Measurements from ENCODE around the gene ACO1. TPM values are rescaled to one million over a fixed set of nuclear protein-coding genes. Genes with fewer than 3 reads are reported as not detected.

Gene ACO1
- total and polyA plus RNA-seq, 4 donors = 12.5 to 47.1 (median 21.9) TPM

DNA sequence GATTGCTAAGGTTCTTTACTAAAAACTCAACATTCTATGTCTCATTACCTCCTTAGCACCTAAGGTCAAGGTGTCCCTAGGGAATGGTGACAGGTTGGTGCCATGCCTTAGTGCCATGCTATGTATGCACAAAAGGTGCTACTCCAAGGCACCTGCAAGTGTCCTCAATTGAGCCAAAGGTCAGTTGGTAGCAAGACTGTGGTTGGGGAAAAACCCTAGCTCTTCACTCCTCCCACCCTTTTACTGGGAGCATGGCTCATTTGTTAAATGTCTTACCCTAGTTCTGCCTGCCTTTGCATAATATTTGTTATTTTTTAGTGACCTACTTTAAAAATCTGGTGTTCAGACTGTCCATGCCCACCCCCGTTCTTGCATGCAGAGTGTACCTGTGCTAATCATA is 17.0 kb downstream of the ACO1 start:
- no peak overlapping the region for H3K27ac ChIP-seq (ENCODE audit: low read depth in 1 of 2, low read length in 1 of 2)
- DNase-seq = no peak
- ATAC-seq (ENCODE audit: insufficient read depth, low FRiP score) = no peak

DNA sequence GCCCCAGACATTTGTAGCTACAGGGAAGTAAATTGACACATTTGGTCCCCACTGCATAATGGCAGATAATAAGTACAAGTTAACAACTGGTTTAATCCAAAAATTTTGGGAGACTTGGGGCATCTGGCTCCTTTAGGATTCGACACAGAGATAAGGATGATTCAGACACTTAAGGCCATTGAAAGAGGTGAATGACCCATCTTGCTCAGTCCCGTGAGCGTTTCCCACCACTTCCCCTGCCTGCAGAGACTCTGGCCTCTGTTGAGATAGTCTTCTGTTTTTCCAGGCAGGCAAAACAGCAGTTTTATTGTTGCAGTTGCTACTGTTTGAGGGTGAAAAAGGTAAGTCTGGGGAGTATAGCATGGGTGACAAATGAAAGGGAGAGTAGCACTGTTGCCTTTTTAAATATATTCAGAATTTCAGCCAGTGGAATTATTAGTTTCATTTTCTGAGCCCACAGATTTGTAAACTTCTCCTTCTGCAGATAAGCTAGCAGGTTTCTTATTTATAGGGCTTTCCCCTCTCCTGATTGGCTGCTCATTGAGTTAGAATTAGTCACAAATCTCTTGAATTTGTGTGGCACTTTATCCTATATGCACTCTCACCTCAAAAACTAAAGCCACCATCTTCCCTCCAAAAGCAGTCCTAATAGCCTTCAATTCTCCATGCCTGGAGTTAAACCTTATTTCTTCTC is 19.3 kb downstream of the ACO1 start:
- Histone ChIP-seq H3K27ac (ENCODE audit: low read depth in 1 of 2, low read length in 1 of 2) (no peak overlapping the region), H3K4me1 (ENCODE audit: control insufficient read depth in 5 of 5, insufficient read depth in 5 of 5, low read length in 5 of 5) (peaks cover 0 to 12% (median 0%) of the 10 kb centered on the region in 5 donors), H3K9ac (ENCODE audit: insufficient read depth in 1 of 2, low read length in 2 of 2) (no peak overlapping the region), H3K9me3 (ENCODE audit: control insufficient read depth in 4 of 4, insufficient read depth in 3 of 4, low read length in 3 of 4) (peaks cover 0 to 1% (median 0%) of the 10 kb centered on the region in 4 donors), H3K4me3 (no peak overlapping the region), H3K27me3 (ENCODE audit: control insufficient read depth in 3 of 3, insufficient read depth in 3 of 3, low read length in 2 of 3) (no peaks in the 10 kb centered on the region), H3K36me3 (ENCODE audit: control insufficient read depth in 4 of 4, insufficient read depth in 4 of 4, low read length in 4 of 4) (peaks cover 12 to 28% (median 19%) of the 10 kb centered on the region in 4 donors)
- TF ChIP-seq, protein P1, sequence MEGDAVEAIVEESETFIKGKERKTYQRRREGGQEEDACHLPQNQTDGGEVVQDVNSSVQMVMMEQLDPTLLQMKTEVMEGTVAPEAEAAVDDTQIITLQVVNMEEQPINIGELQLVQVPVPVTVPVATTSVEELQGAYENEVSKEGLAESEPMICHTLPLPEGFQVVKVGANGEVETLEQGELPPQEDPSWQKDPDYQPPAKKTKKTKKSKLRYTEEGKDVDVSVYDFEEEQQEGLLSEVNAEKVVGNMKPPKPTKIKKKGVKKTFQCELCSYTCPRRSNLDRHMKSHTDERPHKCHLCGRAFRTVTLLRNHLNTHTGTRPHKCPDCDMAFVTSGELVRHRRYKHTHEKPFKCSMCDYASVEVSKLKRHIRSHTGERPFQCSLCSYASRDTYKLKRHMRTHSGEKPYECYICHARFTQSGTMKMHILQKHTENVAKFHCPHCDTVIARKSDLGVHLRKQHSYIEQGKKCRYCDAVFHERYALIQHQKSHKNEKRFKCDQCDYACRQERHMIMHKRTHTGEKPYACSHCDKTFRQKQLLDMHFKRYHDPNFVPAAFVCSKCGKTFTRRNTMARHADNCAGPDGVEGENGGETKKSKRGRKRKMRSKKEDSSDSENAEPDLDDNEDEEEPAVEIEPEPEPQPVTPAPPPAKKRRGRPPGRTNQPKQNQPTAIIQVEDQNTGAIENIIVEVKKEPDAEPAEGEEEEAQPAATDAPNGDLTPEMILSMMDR (IDR thresholded peaks at IDR 0.05; ENCODE audit: control extremely low read depth, extremely low read depth) = no peak
- ATAC-seq (ENCODE audit: insufficient read depth, low FRiP score) (no peak), DNase-seq (no peak)
- 84 to 89% methylated on average over 3 of the region's 3 CpGs for WGBS, 2 donors

More for the DNA sequence above, 17.0 kb downstream of the ACO1 start:
- Histone ChIP-seq H3K4me3 (no peak overlapping the region), H3K4me1 (ENCODE audit: control insufficient read depth in 5 of 5, insufficient read depth in 5 of 5, low read length in 5 of 5) (peaks cover 0 to 12% (median 3%) of the 10 kb centered on the region in 5 donors), H3K36me3 (ENCODE audit: control insufficient read depth in 4 of 4, insufficient read depth in 4 of 4, low read length in 4 of 4) (peaks cover 5 to 12% (median 9%) of the 10 kb centered on the region in 4 donors), H3K9me3 (ENCODE audit: control insufficient read depth in 4 of 4, insufficient read depth in 3 of 4, low read length in 3 of 4) (peaks cover 0 to 1% (median 0%) of the 10 kb centered on the region in 4 donors), H3K9ac (ENCODE audit: insufficient read depth in 1 of 2, low read length in 2 of 2) (no peak overlapping the region), H3K27me3 (ENCODE audit: control insufficient read depth in 3 of 3, insufficient read depth in 3 of 3, low read length in 2 of 3) (no peaks in the 10 kb centered on the region)
- WGBS, 2 donors = 93 to 97% methylated on average over 1 of the region's 1 CpG
- TF ChIP-seq, protein P1 (IDR thresholded peaks at IDR 0.05; ENCODE audit: control extremely low read depth, extremely low read depth) = no peak

DNA sequence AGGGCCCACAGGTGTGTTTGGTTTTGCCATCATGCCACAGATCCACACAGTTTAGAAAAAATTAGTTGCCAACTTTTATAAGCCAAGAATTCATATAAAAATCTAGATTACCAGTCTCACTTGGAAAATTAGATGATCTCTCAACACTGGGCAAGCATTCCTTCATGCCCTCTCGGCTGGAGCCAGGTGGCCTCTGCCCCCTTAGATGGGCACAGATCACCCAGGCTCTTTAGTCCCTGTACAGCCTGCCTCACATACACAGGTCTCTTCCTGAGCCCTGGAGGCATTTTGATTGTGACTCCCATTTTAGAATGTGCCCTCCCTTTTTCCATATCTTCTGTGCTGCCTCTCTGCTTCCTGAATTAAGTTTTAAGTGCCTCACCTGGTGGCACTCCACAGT is 20.0 kb downstream of the ACO1 start:
- Histone ChIP-seq H3K9me3 (ENCODE audit: control insufficient read depth in 4 of 4, insufficient read depth in 3 of 4, low read length in 3 of 4) (peaks cover 0 to 1% (median 0%) of the 10 kb centered on the region in 4 donors), H3K27me3 (ENCODE audit: control insufficient read depth in 3 of 3, insufficient read depth in 3 of 3, low read length in 2 of 3) (no peaks in the 10 kb centered on the region), H3K27ac (ENCODE audit: low read depth in 1 of 2, low read length in 1 of 2) (no peak overlapping the region), H3K9ac (ENCODE audit: insufficient read depth in 1 of 2, low read length in 2 of 2) (no peak overlapping the region), H3K4me1 (ENCODE audit: control insufficient read depth in 5 of 5, insufficient read depth in 5 of 5, low read length in 5 of 5) (peaks cover 0 to 12% (median 0%) of the 10 kb centered on the region in 5 donors), H3K36me3 (ENCODE audit: control insufficient read depth in 4 of 4, insufficient read depth in 4 of 4, low read length in 4 of 4) (peaks cover 13 to 32% (median 23%) of the 10 kb centered on the region in 4 donors), H3K4me3 (no peak overlapping the region)
- ATAC-seq (ENCODE audit: insufficient read depth, low FRiP score) = no peak
- TF ChIP-seq, protein P1 (IDR thresholded peaks at IDR 0.05; ENCODE audit: control extremely low read depth, extremely low read depth) = no peak
- no peak for DNase-seq
- 94 to 96% methylated on average over 1 of the region's 1 CpG for WGBS, 2 donors

Measured in lung (tissue), 12 donors.